RWPE1 (cell line): ENCODE results near the gene POLD2.

Source experiments
- CTCF ChIA-PET: fragments of 350-600 bp; sonication (Branson Sonifier 250); formaldehyde crosslinking; extraction: SDS; loops from one replicate; lab custom pipeline; 2021; lab: Yijun Ruan, JAX
- POLR2A ChIA-PET: fragments of 400-600 bp; formaldehyde crosslinking; extraction: SDS; loops from one replicate; lab custom pipeline; 2020; ENCODE audit warnings: antibody characterized with exemption; ENCODE audit not compliant: low non-redundant PET; lab: Yijun Ruan, JAX
- DNase-seq: peaks from one replicate; pipeline ENCODE4 v3.0.0; 2012; ENCODE audit warnings: low spot score
- H3K27ac ChIP-seq: fragments of 450-650 bp; 2 replicates; pipeline ENCODE4 v1.5.1; 2017
- TF ChIP-seq, protein P1 (sequence below): fragments of 450-650 bp; conservative IDR thresholded peaks from 2 replicates; pipeline ENCODE4 v1.5.1; 2017; ENCODE audit warnings: low read depth, mild to moderate bottlenecking

Gene POLD2

DNA sequence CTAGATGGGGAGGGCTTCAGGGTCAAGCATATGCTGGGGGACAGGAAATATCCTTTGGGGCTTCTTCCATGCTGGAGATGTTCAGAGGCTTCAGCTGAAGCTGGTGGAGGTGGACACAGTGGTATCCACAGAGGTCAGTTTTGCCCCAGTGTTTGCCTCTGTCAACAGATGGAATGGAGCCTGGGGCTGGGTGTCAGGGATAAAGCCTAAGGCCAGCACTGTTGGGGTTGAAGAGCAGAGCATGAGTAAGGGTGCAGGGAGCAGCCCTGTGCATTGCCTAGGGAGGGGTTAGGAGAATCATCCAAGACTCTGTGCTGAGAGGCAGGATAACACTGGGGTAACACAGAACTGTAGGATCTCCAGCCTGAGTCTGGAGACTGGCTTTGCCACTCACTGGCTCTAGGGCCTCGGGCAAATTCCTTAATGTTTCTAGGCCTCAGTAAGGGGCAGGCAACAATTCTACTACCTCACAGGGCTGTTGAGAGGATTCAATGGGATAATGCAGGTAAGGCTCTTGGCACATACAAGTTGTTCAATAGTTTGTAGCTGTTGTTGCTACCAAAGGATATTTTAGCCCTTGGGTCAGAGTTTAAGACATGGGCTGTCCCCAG is 39.5 kb upstream of the POLD2 start:
- DNase-seq = no peak
- TF ChIP-seq, protein P1, sequence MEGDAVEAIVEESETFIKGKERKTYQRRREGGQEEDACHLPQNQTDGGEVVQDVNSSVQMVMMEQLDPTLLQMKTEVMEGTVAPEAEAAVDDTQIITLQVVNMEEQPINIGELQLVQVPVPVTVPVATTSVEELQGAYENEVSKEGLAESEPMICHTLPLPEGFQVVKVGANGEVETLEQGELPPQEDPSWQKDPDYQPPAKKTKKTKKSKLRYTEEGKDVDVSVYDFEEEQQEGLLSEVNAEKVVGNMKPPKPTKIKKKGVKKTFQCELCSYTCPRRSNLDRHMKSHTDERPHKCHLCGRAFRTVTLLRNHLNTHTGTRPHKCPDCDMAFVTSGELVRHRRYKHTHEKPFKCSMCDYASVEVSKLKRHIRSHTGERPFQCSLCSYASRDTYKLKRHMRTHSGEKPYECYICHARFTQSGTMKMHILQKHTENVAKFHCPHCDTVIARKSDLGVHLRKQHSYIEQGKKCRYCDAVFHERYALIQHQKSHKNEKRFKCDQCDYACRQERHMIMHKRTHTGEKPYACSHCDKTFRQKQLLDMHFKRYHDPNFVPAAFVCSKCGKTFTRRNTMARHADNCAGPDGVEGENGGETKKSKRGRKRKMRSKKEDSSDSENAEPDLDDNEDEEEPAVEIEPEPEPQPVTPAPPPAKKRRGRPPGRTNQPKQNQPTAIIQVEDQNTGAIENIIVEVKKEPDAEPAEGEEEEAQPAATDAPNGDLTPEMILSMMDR = no peak
- no peak overlapping the region for H3K27ac ChIP-seq
- POLR2A ChIA-PET = no interaction called here
- CTCF ChIA-PET = interaction anchor here (0.7 to 1.0 kb wide), 2 partner anchors 9 to 25 kb away, joined by 3 to 5 read pairs; no protein-coding TSS in a partner anchor

DNA sequence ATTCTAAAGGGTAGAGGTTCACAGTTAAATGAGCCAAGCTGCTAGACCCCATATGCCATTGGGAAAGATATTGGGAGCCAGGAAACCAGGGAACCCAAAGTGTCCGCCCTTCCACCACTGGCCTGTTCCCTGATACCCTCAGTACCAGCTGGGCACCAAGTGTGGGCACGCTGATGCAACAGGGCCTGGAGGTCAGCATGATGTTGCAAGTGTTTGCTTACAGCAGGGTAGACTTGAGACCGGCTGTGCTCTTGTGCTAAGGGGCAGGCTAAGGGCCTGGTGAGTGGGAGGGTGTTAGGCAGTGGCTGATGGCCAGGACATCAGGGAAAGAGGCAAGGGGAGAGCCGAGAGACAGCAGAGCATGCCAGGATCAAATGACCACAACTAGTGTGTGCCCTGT is 38.8 kb upstream of the POLD2 start:
- CTCF ChIA-PET = interaction anchor here (0.7 kb wide), 1 partner anchor 12 kb away, joined by 3 read pairs; no protein-coding TSS in a partner anchor
- POLR2A ChIA-PET = no interaction called here
- H3K27ac ChIP-seq = no peak overlapping the region
- TF ChIP-seq, protein P1 = no peak
- DNase-seq = no peak

- no peak for DNase-seq
- ChIA-PET POLR2A (no interaction called here), CTCF (no interaction called here)
- TF ChIP-seq, protein P1 = no peak
- no peak overlapping the region for H3K27ac ChIP-seq
Observed at GRCh38 chr7:44161371-44161770, 38.0 kb upstream of the POLD2 start.

- ChIA-PET POLR2A (no interaction called here), CTCF (no interaction called here)
- no peak overlapping the region for H3K27ac ChIP-seq
- TF ChIP-seq, protein P1 = no peak
- no peak for DNase-seq
Observed at GRCh38 chr7:44159824-44160630, 36.7 kb upstream of the POLD2 start.

DNA sequence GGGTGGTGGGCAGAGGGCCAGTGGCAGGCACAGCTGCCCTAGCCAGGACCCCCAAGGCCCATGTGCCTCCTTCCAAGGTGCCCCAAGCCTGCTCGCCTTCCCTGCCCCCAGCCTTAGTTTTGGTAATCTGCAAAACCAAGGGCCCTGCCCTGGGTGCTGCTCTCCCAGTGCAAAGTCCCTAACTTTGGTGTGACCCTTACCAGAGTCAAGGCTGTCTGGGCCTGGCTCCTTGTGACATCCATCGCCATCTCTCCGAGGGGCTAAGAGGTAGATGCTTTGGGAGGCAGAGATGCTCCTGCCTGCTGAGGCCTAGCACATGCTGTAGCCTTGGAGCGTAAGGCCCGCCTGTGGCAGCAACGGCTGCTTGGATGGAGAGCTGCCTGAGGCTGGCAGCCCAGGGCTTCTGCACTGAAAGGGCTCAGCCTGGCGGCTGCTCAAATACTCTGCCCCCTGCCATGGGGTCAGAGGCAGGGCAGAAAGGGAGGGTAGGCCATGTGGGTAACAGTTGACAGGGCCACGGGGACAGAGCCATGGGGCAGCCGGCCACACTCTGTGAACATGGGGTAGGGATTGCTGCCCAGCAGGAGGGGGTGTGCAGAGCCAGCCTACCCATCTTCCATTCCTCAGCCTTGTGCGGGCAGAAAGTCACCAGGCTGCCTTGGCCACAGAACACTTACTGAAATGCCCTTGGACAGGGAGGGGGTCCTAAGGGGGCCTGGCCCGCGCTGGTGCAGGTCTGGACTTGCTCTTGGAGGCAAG is 35.7 kb upstream of the POLD2 start:
- TF ChIP-seq, protein P1 = no peak
- no peak overlapping the region for H3K27ac ChIP-seq
- ChIA-PET CTCF (no interaction called here), POLR2A (no interaction called here)
- no peak for DNase-seq
